Epithelial cell of prostate (primary cell): Measurements from ENCODE around the gene BIN1.

Experiments used
- DNase-seq: peaks from one replicate; pipeline ENCODE4 v3.0.0-alpha.2; 2011; ENCODE audit warnings: low read depth, low spot score
- H3K27ac ChIP-seq: fragments of 450-650 bp; 2 replicates; pipeline ENCODE4 v1.5.1; 2017; ENCODE audit warnings: mild to moderate bottlenecking

BIN1 gene

GRCh38 chr2:127105656-127106456 is 1.1 kb downstream of the BIN1 start:
- no peak overlapping the region for H3K27ac ChIP-seq
- no peak for DNase-seq

- H3K27ac ChIP-seq, result no peak overlapping the region
Measured at GRCh38 chr2:127104881-127105655, 1.9 kb downstream of the BIN1 start.

GRCh38 chr2:127104166-127104660 is 2.7 kb downstream of the BIN1 start:
- H3K27ac ChIP-seq, result no peak overlapping the region
- DNase-seq, result no peak

More at GRCh38 chr2:127104881-127105655, 1.9 kb downstream of the BIN1 start:
- DNase-seq, result no peak

GRCh38 chr2:127103243-127104165 is 3.5 kb downstream of the BIN1 start:
- no peak for DNase-seq
- H3K27ac ChIP-seq, result no peak overlapping the region

- H3K27ac ChIP-seq, result no peak overlapping the region
- no peak for DNase-seq
Measured at GRCh38 chr2:127102521-127103242, 4.3 kb downstream of the BIN1 start.

- H3K27ac ChIP-seq, result no peak overlapping the region
- DNase-seq, result no peak
Measured at GRCh38 chr2:127101756-127102477, 5.0 kb downstream of the BIN1 start.

- H3K27ac ChIP-seq, result no peak overlapping the region
- no peak for DNase-seq
Measured at GRCh38 chr2:127101048-127101611, 5.8 kb downstream of the BIN1 start.

- no peak overlapping the region for H3K27ac ChIP-seq
- no peak for DNase-seq
Measured at GRCh38 chr2:127100251-127101047, 6.5 kb downstream of the BIN1 start.

- DNase-seq, result no peak
- no peak overlapping the region for H3K27ac ChIP-seq
Measured at GRCh38 chr2:127098711-127099110, 8.2 kb downstream of the BIN1 start.

- H3K27ac ChIP-seq, result no peak overlapping the region
- no peak for DNase-seq
Measured at GRCh38 chr2:127097841-127098651, 8.9 kb downstream of the BIN1 start.

GRCh38 chr2:127097471-127097765 is 9.5 kb downstream of the BIN1 start:
- no peak overlapping the region for H3K27ac ChIP-seq
- DNase-seq, result no peak

GRCh38 chr2:127096718-127097470 is 10.1 kb downstream of the BIN1 start:
- DNase-seq, result no peak
- no peak overlapping the region for H3K27ac ChIP-seq

GRCh38 chr2:127096280-127096679 is 10.7 kb downstream of the BIN1 start:
- no peak for DNase-seq
- no peak overlapping the region for H3K27ac ChIP-seq

GRCh38 chr2:127095784-127096183 is 11.2 kb downstream of the BIN1 start:
- no peak for DNase-seq
- no peak overlapping the region for H3K27ac ChIP-seq

GRCh38 chr2:127095367-127095641 is 11.7 kb downstream of the BIN1 start:
- H3K27ac ChIP-seq, result no peak overlapping the region
- DNase-seq, result no peak

- no peak for DNase-seq
- no peak overlapping the region for H3K27ac ChIP-seq
Measured at GRCh38 chr2:127094509-127095366, 12.2 kb downstream of the BIN1 start.
